K562 (cell line): ENCODE results near the gene ABCA1. TPM values are rescaled to one million over a fixed set of nuclear protein-coding genes. Genes with fewer than 3 reads are reported as not detected.

Experiments used
- ATAC-seq: fragments of 200-7000 bp; cut with Tn5 transposase; 3 replicates; pipeline ENCODE4 v1.9.1; 2020; ENCODE audit warnings: moderate library complexity
- BruUV-seq: library from RNA; stranded (reverse); fragments of 400-500 nt; replicated peaks from 2 replicates; lab custom pipeline; 2021; lab: Mats Ljungman, UMichigan
- CTCF ChIA-PET: fragments of 300-600 bp; formaldehyde crosslinking; extraction: SDS; loops from one replicate; lab custom pipeline; 2021; ENCODE audit warnings: low intra/inter-chr PET ratio; lab: Yijun Ruan, JAX
- POLR2A ChIA-PET: fragments of 300-600, 350-650 bp; sonication (Branson Sonifier 250); formaldehyde crosslinking; extraction: SDS; loops from one replicate; lab custom pipeline; 2021; ENCODE audit warnings: antibody characterized with exemption, inconsistent platforms; lab: Yijun Ruan, JAX
- DNase-seq, 4 experiments: peaks; one replicate each; pipeline versions ENCODE4 v3.0.0 to v3.0.0-alpha.2; 2011 to 2018; ENCODE audit warnings: low spot score in 3 of 4, mixed read lengths in 3 of 4; ENCODE audit errors: extremely low read depth in 1 of 4
- FAIRE-seq: peaks from 2 replicates; lab custom pipeline; 2011; peaks lifted over from hg19 to GRCh38; lab: Jason Lieb, UNC
- H2AFZ ChIP-seq: 2 replicates; pipeline ENCODE4 v1.6.0; 2011; ENCODE audit warnings: low read depth, low read length, control low read depth, inconsistent platforms
- H3K27ac ChIP-seq: fragments of 200-600 bp; 3 replicates; pipeline ENCODE4 v1.8.0; 2011; ENCODE audit warnings: low read depth, mild to moderate bottlenecking, control low read depth, inconsistent platforms, low read length, moderate library complexity, mixed read lengths; ENCODE audit errors: extremely low read depth
- H3K27me3 ChIP-seq, 2 experiments: fragments of 300-600 bp in 1 of 2; 2 replicates in 1 of 2; 3 replicates in 1 of 2; pipeline versions ENCODE4 v1.6.0 to v1.8.0; 2011; ENCODE audit warnings: inconsistent platforms in 2 of 2, low read length in 2 of 2, mild to moderate bottlenecking in 1 of 2, mixed read lengths in 1 of 2, moderate library complexity in 1 of 2; ENCODE audit not compliant: control insufficient read depth in 2 of 2, insufficient read depth in 2 of 2
- H3K36me3 ChIP-seq: fragments of 300-600 bp; 3 replicates; pipeline ENCODE4 v1.8.0; 2011; ENCODE audit warnings: mild to moderate bottlenecking, low read length, inconsistent platforms; ENCODE audit not compliant: control insufficient read depth, insufficient read depth
- H3K4me1 ChIP-seq, 2 experiments: fragments of 200-600 bp in 1 of 2; replicated peaks in 1 of 2; 2 replicates in 1 of 2; 3 replicates in 1 of 2; pipeline versions ENCODE4 v1.5.1 to v1.8.0; 2011; ENCODE audit warnings: inconsistent platforms in 2 of 2, low read length in 2 of 2, mild to moderate bottlenecking in 1 of 2, mixed read lengths in 1 of 2, moderate library complexity in 1 of 2; ENCODE audit not compliant: control insufficient read depth in 2 of 2, insufficient read depth in 2 of 2
- H3K4me2 ChIP-seq: 2 replicates; pipeline ENCODE4 v1.6.1; 2011; ENCODE audit warnings: low read length, control low read depth, inconsistent platforms, mixed read lengths; ENCODE audit not compliant: insufficient read depth
- H3K4me3 ChIP-seq: fragments of 200-600 bp; sonication (generic), shearing (Covaris generic); 2 replicates; pipeline ENCODE4 v1.5.1; 2016; ENCODE audit warnings: control low read depth, inconsistent platforms
- H3K79me2 ChIP-seq: fragments of 200-600 bp; 3 replicates; pipeline ENCODE4 v1.8.0; 2011; ENCODE audit warnings: low read length, inconsistent platforms; ENCODE audit not compliant: control insufficient read depth, insufficient read depth
- H3K9ac ChIP-seq, 2 experiments: 2 replicates each; pipeline versions ENCODE4 v1.6.0 to v1.6.1; 2011; ENCODE audit warnings: low read depth in 2 of 2, low read length in 2 of 2, control low read depth in 1 of 2, inconsistent platforms in 1 of 2, mild to moderate bottlenecking in 1 of 2, mixed read lengths in 1 of 2; ENCODE audit not compliant: insufficient read depth in 1 of 2
- H3K9me1 ChIP-seq: one replicate; pipeline ENCODE4 v1.6.0; 2011; ENCODE audit warnings: inconsistent platforms, mild to moderate bottlenecking, low read length, moderate library complexity; ENCODE audit not compliant: control insufficient read depth, insufficient read depth
- H3K9me3 ChIP-seq: replicated peaks from 2 replicates; pipeline ENCODE4 v1.5.1; 2011; ENCODE audit warnings: low read depth, low read length, inconsistent platforms; ENCODE audit not compliant: control insufficient read depth, insufficient read depth
- H4K20me1 ChIP-seq: replicated peaks from 2 replicates; pipeline ENCODE4 v1.6.1; 2011; ENCODE audit warnings: low read length, inconsistent platforms, mixed read lengths; ENCODE audit not compliant: control insufficient read depth, insufficient read depth
- BCOR ChIP-seq: fragments of 450-650 bp; IDR thresholded peaks from 2 replicates; pipeline ENCODE4 v1.6.1; 2016
- CSDE1 ChIP-seq, 2 experiments: fragments of 450-650 bp; IDR thresholded peaks; 2 replicates each; pipeline ENCODE4 v1.6.1; 2016; ENCODE audit warnings: mild to moderate bottlenecking in 1 of 2
- DDX20 ChIP-seq: fragments of 450-650 bp; IDR thresholded peaks from 2 replicates; pipeline ENCODE4 v1.6.1; 2016; ENCODE audit warnings: missing genetic modification characterization, low read depth, mild to moderate bottlenecking, missing compliant biosample characterization, moderate library complexity
- ESRRA ChIP-seq: fragments of 450-650 bp; IDR thresholded peaks from 2 replicates; pipeline ENCODE4 v1.6.1; 2014; ENCODE audit warnings: low read depth, mild to moderate bottlenecking, moderate library complexity, borderline replicate concordance
- FOXM1 ChIP-seq, 2 experiments: fragments of 450-650 bp in 1 of 2; sonication (generic) in 1 of 2; formaldehyde crosslinking in 1 of 2; IDR thresholded peaks; 2 replicates each; pipeline versions ENCODE4 v1.6.1 to v1.9.0; 2017 to 2022; ENCODE audit warnings: low read depth in 2 of 2, mild to moderate bottlenecking in 2 of 2, missing genetic modification reagents in 1 of 2, moderate library complexity in 1 of 2
- GTF2F1 ChIP-seq: IDR thresholded peaks from 2 replicates; pipeline ENCODE4 v1.6.1; 2011; ENCODE audit warnings: low read depth, low read length, improper control_type of control experiment
- MYC ChIP-seq, 2 experiments: fragments of 250-450 bp in 1 of 2; sonication (Bioruptor Pico) in 1 of 2; IDR thresholded peaks; 2 replicates each; pipeline versions ENCODE4 v1.5.1 to v1.6.1; 2012 to 2021; ENCODE audit warnings: low read depth in 2 of 2, borderline replicate concordance in 1 of 2, improper control_type of control experiment in 1 of 2, low read length in 1 of 2, mild to moderate bottlenecking in 1 of 2, moderate library complexity in 1 of 2
- NBN ChIP-seq: fragments of 450-650 bp; IDR thresholded peaks from 2 replicates; pipeline ENCODE4 v1.6.1; 2016; ENCODE audit warnings: low read depth, mild to moderate bottlenecking
- PHF21A ChIP-seq: fragments of 450-650 bp; IDR thresholded peaks from 2 replicates; pipeline ENCODE4 v1.6.1; 2017; ENCODE audit warnings: low read depth, borderline replicate concordance
- THRAP3 ChIP-seq: fragments of 450-650 bp; IDR thresholded peaks from 2 replicates; pipeline ENCODE4 v1.6.1; 2016; ENCODE audit warnings: mild to moderate bottlenecking, inconsistent platforms, borderline replicate concordance
- ZBTB43 ChIP-seq: sonication (generic); formaldehyde crosslinking; IDR thresholded peaks from 2 replicates; pipeline ENCODE4 v1.8.0; 2023; ENCODE audit warnings: mild to moderate bottlenecking, missing genetic modification reagents
- ZKSCAN3 ChIP-seq: fragments of 250-450 bp; sonication (Bioruptor Pico); IDR thresholded peaks from 2 replicates; pipeline ENCODE4 v1.4.0; 2020
- ZNF184 ChIP-seq: sonication (generic); formaldehyde crosslinking; IDR thresholded peaks from 2 replicates; pipeline ENCODE4 v1.5.0; 2020; ENCODE audit warnings: missing genetic modification reagents
- ZNF551 ChIP-seq: fragments of 250-450 bp; sonication (Bioruptor Pico); IDR thresholded peaks from 2 replicates; pipeline ENCODE4 v1.5.0; 2021; ENCODE audit warnings: mild to moderate bottlenecking, moderate library complexity
- ZNF592 ChIP-seq: fragments of 450-650 bp; IDR thresholded peaks from 2 replicates; pipeline ENCODE4 v1.6.1; 2017; ENCODE audit warnings: antibody characterized with exemption, mild to moderate bottlenecking
- ZNF696 ChIP-seq: fragments of 250-450 bp; sonication (Bioruptor Pico); conservative IDR thresholded peaks from 2 replicates; pipeline ENCODE4 v1.4.0; 2020; ENCODE audit warnings: mild to moderate bottlenecking, moderate library complexity
- ZNF778 ChIP-seq: fragments of 450-650 bp; formaldehyde crosslinking; IDR thresholded peaks from 2 replicates; pipeline ENCODE4 v1.4.0; 2020; ENCODE audit warnings: mild to moderate bottlenecking, moderate library complexity
- WGBS: fragments of 100-300 bp; shearing (Covaris generic); methylation state at CpG from one replicate; pipeline ENCODE4 v1.1.6; 2016; ENCODE audit warnings: low coverage, mixed read lengths; ENCODE audit not compliant: insufficient coverage; ENCODE audit errors: missing lambda C conversion rate; 5-methylcytosine and 5-hydroxymethylcytosine counted together
- in situ Hi-C: fragments of 300-500 bp; cut with MboI; formaldehyde crosslinking; loops from 4 replicates; pipeline ENCODE4 v1.15.0; 2018; ENCODE audit warnings: inconsistent platforms, mixed read lengths
- intact Hi-C: fragments of 100-400 bp; cut with micrococcal nuclease; formaldehyde crosslinking; loops from 2 replicates; pipeline ENCODE4 v1.14.2; 2022
- polyA plus RNA-seq, 8 experiments: library from polyadenylated mRNA; depleted of rRNA in 4 of 8; stranded (reverse) in 5 of 8; unstranded in 3 of 8; fragments of >200 nt; fragmentation: Nextera tagmentation in 2 of 8; fragmentation: Illumina TruSeq in 1 of 8; extraction: Ambion mirVana in 2 of 8; extraction: Trizol in 1 of 8; gene quantifications; 2 replicates each; pipeline versions ENCODE4 v1.2.1 to v1.2.3, GENCODE V29; 2011 to 2014; ENCODE audit warnings: inconsistent platforms in 1 of 8, missing spikeins in 1 of 8
- total RNA-seq, 7 experiments: library from RNA; depleted of rRNA in 6 of 7; stranded (reverse); fragments of >200 nt in 6 of 7; fragmentation: Illumina TruSeq in 2 of 7; extraction: Trizol in 2 of 7; gene quantifications; 2 replicates each; pipeline versions ENCODE4 v1.2.1 to v1.2.3, GENCODE V29; 2011 to 2021; ENCODE audit warnings: low replicate concordance in 1 of 7

Gene ABCA1
- total and polyA plus RNA-seq, 9 of the 15 experiments (the other 6 are each of a cell fraction or from before 2014, with no cell fraction given), result under 0.01 to 0.18 (median 0.02) TPM; not detected in 5

- H3K27me3 ChIP-seq, result peaks cover 11 to 19% of the 10 kb centered on the region in 2 experiments; a peak in 4 of 5 replicates
- no peaks in the 10 kb centered on the region for H3K4me1 ChIP-seq
- in situ Hi-C loops, result no loop called here
- H3K4me3 ChIP-seq, result no peak overlapping the region
- no peaks in the 10 kb centered on the region for H3K36me3 ChIP-seq
- no peak for ATAC-seq
- H3K4me2 ChIP-seq, result no peak overlapping the region
- ChIA-PET CTCF (no interaction called here), POLR2A (no interaction called here)
- no peak for FAIRE-seq
- no peak overlapping the region for H3K27ac ChIP-seq
- H2AFZ ChIP-seq, result no peak overlapping the region
- no TSS peak for BruUV-seq
- intact Hi-C loops, result no loop called here
- H3K9ac ChIP-seq, result no peak overlapping the region
- DNase-seq, result no peak
- H3K79me2 ChIP-seq, result no peaks in the 10 kb centered on the region
- H4K20me1 ChIP-seq, result no peaks in the 10 kb centered on the region
- H3K9me3 ChIP-seq, result no peaks in the 10 kb centered on the region
- TF ChIP-seq ZBTB43, result no peak
- no peak for TF ChIP-seq ZKSCAN3 (CRISPR knock-in tag)
- TF ChIP-seq CSDE1 (IDR thresholded peaks at IDR 0.05), result no peak
- TF ChIP-seq FOXM1 (IDR thresholded peaks at IDR 0.05; ENCODE audit: low read depth), result no peak
- no peak for TF ChIP-seq FOXM1 (CRISPR knock-in tag; IDR thresholded peaks at IDR 0.05; ENCODE audit: low read depth)
- no peak for TF ChIP-seq ZNF696 (CRISPR knock-in tag)
- no peak for TF ChIP-seq ZNF551 (CRISPR knock-in tag)
- TF ChIP-seq MYC (IDR thresholded peaks at IDR 0.05; ENCODE audit: low read depth, low read length), result no peak
- TF ChIP-seq MYC (CRISPR knock-in tag; IDR thresholded peaks at IDR 0.05; ENCODE audit: borderline replicate concordance, low read depth), result no peak
- no peak for TF ChIP-seq DDX20 (tag)
- TF ChIP-seq PHF21A, result no peak
- TF ChIP-seq ZNF592, result no peak
- no peak for TF ChIP-seq ESRRA
- no peak for TF ChIP-seq BCOR
- TF ChIP-seq THRAP3, result no peak
- no peak for TF ChIP-seq GTF2F1
- TF ChIP-seq ZNF778 (CRISPR knock-in tag), result no peak
- TF ChIP-seq NBN, result no peak
- TF ChIP-seq ZNF184 (CRISPR knock-in tag), result no peak
- no peaks in the 10 kb centered on the region for H3K9me1 ChIP-seq
- WGBS, result 0% methylated on average over 5 of the region's 5 CpGs
These were observed 71.5 kb downstream of the ABCA1 start for GRCh38 chr9:104856413-104856941.
